Stromal cell of bone marrow (primary cell): ENCODE results near the gene DUSP16.
A peak's percentile ranks its signal among the peaks of the same experiment; 100 is the strongest.

Source experiments
- DNase-seq: peaks from one replicate; pipeline ENCODE4 v3.0.0-alpha.2; 2012; ENCODE audit warnings: low read depth

Gene DUSP16

GRCh38 chr12:12440784-12441428 is 121.8 kb downstream of the DUSP16 start:
- DNase-seq = no peak

DNA sequence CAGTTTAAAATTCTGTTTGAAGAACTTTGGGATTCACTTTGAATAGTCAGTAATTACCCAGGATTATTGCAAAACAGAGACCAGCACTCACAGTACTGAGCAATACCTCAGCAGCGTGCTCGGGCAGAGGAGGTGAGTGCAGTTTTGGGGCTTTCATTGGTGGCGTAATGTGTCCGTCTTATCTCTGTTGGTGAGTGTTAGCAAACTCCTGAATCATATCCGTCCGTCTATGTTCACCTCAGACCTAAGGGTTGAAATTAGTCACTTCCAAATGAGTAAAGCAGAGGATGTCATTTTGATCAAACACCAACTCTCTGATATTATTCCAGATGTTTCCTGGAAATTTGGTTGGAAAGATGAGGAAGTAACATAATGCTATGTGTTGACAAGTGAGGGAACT is 123.0 kb downstream of the DUSP16 start:
- DNase-seq = no peak

GRCh38 chr12:12436831-12437345 is 125.8 kb downstream of the DUSP16 start:
- DNase-seq = peak; percentile 52

- DNase-seq = no peak
Observed at GRCh38 chr12:12433203-12433731, 129.4 kb downstream of the DUSP16 start.

DNA sequence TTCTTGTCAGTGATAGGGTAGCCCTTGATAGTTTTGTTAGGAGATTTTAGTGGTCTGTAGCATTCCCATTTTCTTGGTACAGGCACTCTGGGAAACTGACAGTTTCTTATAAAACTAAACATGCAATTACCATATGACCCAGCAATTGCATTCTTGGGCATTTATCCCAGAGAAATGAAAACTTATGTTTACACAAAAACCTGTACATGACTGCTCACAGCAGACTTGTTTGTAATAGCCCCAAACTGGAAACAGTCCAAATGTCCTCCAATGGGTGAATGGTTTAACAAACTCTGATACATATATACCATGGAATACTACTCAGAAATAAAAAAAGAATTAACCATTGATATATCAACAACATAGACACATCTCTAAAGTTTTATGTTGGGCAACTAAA is 130.3 kb downstream of the DUSP16 start:
- DNase-seq = peak; percentile 53

- no peak for DNase-seq
Observed at GRCh38 chr12:12428961-12429657, 133.6 kb downstream of the DUSP16 start.

- no peak for DNase-seq
Observed at GRCh38 chr12:12428047-12428446, 134.6 kb downstream of the DUSP16 start.

GRCh38 chr12:12427568-12427967 is 135.1 kb downstream of the DUSP16 start:
- no peak for DNase-seq

- no peak for DNase-seq
Observed at GRCh38 chr12:12425616-12426015, 137.0 kb downstream of the DUSP16 start.

DNA sequence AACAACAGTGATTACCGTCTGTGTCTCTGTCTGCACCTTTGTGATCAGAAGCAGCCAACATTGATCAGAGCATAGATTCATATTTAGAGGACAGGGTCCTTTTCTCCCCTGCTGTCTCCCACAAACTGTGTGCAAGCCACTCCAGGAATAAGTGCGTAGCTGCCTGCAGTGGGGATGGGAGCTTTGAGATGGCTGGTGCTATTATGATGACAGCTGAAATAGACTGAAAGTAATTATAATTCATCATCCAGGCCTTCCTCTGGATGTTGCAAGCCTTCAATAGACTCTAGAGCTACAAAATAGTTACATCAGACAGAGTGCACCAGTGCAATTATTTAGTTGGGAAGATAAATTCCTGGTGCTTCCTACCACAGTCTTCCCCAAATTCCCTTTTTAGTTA is 137.7 kb downstream of the DUSP16 start:
- DNase-seq = no peak
